Kidney tubule cell (primary cell): ENCODE measurements around the gene WWP2.
A peak's percentile ranks its signal among the peaks of the same experiment; 100 is the strongest.
"Not testable (repeated sequence)": the region's sequence is repeated elsewhere in the genome, so short reads cannot be mapped to it uniquely, and the experiment has no call there.

Experiments used
- DNase-seq: peaks from one replicate; pipeline ENCODE4 v3.0.0-alpha.2; 2018; ENCODE audit warnings: low spot score

Gene WWP2

DNA sequence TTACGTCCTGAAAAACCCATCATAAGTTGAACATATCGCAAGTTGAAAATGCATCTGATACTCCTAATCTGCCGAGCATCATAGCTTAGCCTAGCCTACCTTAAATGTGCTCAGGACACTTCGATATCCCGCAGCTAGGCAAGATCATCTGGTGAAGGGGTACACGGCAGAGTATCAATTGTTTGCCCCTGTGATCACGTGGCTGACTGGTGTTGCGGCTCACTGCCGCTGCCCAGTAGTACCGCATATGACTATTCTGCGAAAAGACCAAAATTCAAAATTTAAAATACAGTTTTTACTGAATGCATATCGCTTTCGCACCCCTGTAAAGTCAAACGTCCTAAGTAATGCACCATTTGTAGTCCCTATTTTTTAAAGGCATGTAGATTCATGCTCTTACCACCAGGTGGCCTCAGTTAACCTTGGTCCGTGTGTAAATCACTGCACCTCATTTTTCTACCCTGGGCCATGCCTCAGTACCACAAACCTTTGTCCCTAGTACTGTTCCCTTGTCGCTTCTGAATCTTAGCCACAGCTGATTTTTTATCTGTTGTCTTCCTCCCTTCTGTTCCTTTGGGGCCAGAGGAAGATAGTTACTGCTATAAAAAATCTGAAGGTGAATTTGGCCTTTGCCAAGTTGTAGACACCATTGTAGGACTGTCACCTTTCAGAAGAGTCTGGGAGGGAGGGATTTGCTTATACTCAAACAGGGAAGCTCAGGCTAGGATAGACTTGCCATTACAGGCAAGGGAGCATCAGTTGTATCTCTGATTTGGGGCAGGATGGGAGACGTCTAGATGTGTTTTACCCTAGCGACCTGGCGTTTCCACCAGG is 34.4 kb downstream of the WWP2 start:
- peak; percentile 70 for DNase-seq

DNA sequence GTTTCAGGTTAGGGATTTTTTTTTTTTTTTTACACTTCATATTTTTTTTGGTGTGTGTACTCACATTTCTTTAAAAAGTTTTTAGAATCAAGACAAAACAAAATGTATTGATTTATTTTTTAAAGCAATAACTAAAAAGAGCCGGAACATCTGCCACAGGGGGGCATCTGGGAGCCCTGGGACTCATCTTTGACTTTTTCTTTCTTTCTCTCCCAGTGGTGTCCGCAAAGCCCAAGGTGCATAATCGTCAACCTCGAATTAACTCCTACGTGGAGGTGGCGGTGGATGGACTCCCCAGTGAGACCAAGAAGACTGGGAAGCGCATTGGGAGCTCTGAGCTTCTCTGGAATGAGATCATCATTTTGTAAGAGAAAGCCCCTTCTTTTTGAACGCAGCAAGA is 36.3 kb downstream of the WWP2 start:
- DNase-seq = no peak

DNA sequence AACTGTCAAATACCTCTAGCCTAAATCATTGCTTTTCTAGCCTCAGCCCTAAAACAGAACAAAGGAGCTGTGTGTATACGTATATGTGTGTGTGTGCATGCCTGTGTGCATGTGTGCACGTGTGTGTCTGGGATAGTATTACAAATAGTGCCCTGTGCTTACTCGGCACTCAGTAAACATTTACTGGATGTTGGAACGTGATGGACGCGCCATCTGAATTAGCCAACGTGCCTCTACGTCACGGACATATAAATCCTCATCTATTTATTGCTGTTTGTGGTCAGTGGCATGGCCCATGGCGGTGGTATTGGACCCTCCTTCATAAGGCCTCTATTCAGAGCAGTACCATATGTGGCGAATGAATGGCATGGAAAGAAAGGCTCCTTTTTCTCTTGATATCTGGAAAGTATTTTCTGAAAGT is 37.5 kb downstream of the WWP2 start:
- no peak for DNase-seq

DNA sequence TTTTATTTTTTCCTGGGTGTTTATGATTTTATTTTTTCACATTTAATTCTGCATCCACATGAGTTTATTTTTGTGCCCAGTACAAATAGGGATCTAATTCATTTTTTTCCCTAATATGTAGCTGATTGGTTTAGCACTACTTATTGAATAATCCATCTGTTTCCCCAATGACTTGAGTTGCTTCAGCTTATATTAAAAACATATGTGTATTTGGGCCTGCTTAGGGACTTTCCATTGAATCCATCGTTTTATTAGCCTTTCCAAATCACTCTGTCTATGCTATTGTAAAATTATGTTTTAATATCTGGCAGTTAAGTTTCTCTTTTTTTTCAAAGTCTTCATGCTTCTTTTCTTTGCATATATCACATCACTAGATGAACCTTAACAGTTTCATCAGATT is 42.2 kb downstream of the WWP2 start:
- no peak for DNase-seq

DNA sequence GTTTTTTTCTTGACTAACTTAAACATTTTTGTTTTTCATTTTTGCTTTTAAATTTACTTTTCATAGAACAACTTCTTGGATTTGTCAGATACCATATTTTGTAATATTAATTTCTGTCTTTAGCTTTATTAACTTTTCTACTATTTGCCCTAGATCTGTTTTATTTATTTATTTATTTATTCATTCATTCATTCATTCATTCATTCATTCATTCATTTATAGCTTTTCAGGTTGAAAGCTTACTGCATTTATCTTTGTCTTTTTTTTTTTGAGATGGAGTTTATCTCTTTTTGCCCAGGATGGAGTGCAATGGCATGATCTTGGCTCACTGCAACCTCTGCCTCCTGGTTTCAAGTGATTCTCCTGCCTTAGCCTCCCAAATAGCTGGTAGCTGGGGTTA is 44.6 kb downstream of the WWP2 start:
- not testable (repeated sequence) for DNase-seq

- no peak for DNase-seq
Observed at GRCh38 chr16:69812688-69813014, 50.5 kb downstream of the WWP2 start.

GRCh38 chr16:69814078-69814477 is 51.9 kb downstream of the WWP2 start:
- no peak for DNase-seq

GRCh38 chr16:69814561-69814960 is 52.4 kb downstream of the WWP2 start:
- DNase-seq = no peak

- DNase-seq = not testable (repeated sequence)
Observed at GRCh38 chr16:69815216-69815883, 53.2 kb downstream of the WWP2 start.

- DNase-seq = no peak
Observed at GRCh38 chr16:69816996-69817395, 54.9 kb downstream of the WWP2 start.

DNA sequence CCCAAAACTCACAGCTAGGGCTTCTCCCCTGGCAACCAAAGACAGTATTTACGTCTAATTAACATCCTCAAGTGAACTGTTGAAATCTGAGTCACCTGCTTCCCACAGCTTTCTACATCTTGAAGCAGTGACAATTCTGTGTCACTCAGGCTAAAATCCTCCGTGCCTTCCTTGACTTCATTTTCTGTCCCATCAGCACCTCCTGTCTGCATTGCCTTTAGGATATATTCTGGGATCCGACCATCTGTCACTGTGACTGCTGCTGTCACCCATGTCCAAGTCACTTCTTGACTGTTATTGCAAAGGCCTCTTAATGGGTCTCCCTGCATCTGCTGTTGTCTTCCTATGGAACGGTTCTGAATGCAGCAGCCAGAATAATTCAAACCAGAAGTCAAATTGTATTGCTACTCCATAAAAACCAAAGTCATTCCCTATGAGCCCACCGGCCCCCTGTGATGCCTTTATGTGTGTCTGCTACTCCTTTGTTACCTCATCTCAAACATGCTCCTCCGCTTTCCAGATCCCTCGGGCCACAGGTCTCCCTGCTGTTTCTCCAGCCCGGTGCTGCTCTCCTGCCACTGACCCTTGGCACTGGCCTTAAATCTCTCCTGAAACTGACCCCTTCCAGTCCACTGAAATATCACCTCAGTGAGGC is 56.9 kb downstream of the WWP2 start:
- no peak for DNase-seq

DNA sequence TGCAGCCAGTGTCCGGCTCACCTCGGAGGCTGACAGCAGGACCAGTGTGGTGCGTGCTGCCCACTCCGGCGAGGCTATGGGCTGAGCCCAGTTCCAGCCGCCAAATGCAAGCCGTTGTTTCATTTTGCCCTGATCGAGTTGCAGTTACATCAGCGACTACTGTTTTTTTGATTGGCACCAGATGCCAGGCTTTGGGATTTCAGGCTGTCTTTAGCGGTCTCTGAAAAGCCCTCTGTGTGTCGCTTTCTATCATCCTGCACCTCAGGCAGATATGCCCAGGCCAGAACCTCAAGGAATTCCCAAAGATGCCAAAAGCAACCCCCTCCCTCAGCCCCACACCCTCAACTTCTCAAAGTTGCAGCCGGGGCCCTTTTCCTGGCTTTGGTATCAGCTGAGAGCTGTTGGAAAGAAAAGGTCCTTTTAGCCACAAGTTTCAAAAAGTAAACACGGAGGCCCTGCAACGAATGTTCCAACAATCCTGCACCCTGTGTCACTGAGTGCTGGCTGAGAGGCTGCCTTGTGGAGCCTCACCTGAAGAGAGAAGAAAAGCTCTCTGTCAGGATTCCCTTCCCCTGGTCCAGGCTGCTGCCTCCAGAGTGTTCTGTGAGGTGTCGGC is 58.9 kb downstream of the WWP2 start:
- no peak for DNase-seq

- DNase-seq = no peak
Observed at GRCh38 chr16:69821844-69822173, 59.7 kb downstream of the WWP2 start.

GRCh38 chr16:69822174-69822935 is 60.2 kb downstream of the WWP2 start:
- DNase-seq = no peak

- DNase-seq = no peak
Observed at GRCh38 chr16:69823831-69824563, 61.9 kb downstream of the WWP2 start.

- DNase-seq = not testable (repeated sequence)
Observed at GRCh38 chr16:69824564-69825142, 62.5 kb downstream of the WWP2 start.

GRCh38 chr16:69827524-69827923 is 65.4 kb downstream of the WWP2 start:
- no peak for DNase-seq

DNA sequence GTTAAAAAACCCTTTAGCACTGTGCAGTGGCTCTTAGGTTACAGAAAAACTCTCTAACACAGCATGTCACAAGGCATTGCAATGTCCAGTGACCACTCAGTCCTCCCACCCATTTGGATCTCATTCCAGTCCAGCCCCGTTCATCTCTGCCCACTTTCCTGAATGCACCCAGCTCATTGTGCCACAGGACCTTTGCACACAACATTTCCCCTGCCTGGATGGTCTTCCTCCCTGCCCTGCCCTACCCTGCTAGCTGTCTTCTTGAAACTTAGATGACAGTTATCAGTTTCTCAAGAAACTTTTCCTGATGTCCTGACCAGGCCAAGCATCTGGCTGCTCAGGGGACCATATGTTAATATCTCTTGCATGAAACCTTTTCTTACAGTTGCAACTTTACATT is 67.2 kb downstream of the WWP2 start:
- DNase-seq = no peak

DNA sequence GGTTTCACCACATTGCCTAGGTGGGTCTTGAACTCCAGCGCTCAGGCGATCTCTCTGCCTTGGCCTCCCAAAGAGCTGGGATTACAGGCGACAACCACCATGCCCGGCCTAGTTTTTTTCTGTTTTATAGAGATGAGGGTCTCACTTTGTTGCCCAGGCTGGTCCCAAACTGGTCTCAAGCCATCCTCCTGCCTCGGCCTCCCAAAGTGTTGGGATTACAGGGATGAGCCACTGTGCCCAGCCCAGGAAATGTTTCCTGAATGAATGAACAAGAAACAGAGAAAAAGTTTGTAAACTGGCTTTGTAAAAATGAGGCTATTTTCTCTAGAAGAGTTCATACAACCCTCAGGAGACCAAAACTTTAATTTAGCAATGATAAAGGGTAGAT is 68.0 kb downstream of the WWP2 start:
- DNase-seq = no peak

- peak; percentile 55 for DNase-seq
Observed at GRCh38 chr16:69830534-69831211, 68.5 kb downstream of the WWP2 start.
